ENCODE measurements around the gene EDN3.

Gene EDN3

GRCh38 chr20:59352990-59353389 is 52.6 kb downstream of the EDN3 start:
- TF ChIP-seq SIN3A (IDR thresholded peaks at IDR 0.05; ENCODE audit: borderline replicate concordance, insufficient read depth, low read length) (no peak), POLR2AphosphoS5 (IDR thresholded peaks at IDR 0.05; ENCODE audit: low read depth, low read length) (no peak), FOXP2 (optimal IDR thresholded peaks at IDR 0.05; ENCODE audit: borderline replicate concordance, extremely low read depth, extremely low read length, insufficient read depth) (no peak), REST (IDR thresholded peaks at IDR 0.05; ENCODE audit: insufficient read depth in 1 of 2, low read depth in 2 of 2, low read length in 2 of 2) (no peak), TAF1 (IDR thresholded peaks at IDR 0.05; ENCODE audit: borderline replicate concordance, insufficient read depth, low read length) (no peak)

- no peak for TF ChIP-seq POLR2AphosphoS5 (IDR thresholded peaks at IDR 0.05; ENCODE audit: low read depth, low read length)
- no peak for TF ChIP-seq REST (IDR thresholded peaks at IDR 0.05; ENCODE audit: insufficient read depth in 1 of 2, low read depth in 2 of 2, low read length in 2 of 2)
- no peak for TF ChIP-seq FOXP2 (optimal IDR thresholded peaks at IDR 0.05; ENCODE audit: borderline replicate concordance, extremely low read depth, extremely low read length, insufficient read depth)
- no peak for TF ChIP-seq TAF1 (IDR thresholded peaks at IDR 0.05; ENCODE audit: borderline replicate concordance, insufficient read depth, low read length)
- no peak for TF ChIP-seq SIN3A (IDR thresholded peaks at IDR 0.05; ENCODE audit: borderline replicate concordance, insufficient read depth, low read length)
Measured at GRCh38 chr20:59354460-59354859, 54.0 kb downstream of the EDN3 start.

GRCh38 chr20:59355242-59355641 is 54.8 kb downstream of the EDN3 start:
- TF ChIP-seq POLR2AphosphoS5 (IDR thresholded peaks at IDR 0.05; ENCODE audit: low read depth, low read length) (no peak), FOXP2 (optimal IDR thresholded peaks at IDR 0.05; ENCODE audit: borderline replicate concordance, extremely low read depth, extremely low read length, insufficient read depth) (no peak), SIN3A (IDR thresholded peaks at IDR 0.05; ENCODE audit: borderline replicate concordance, insufficient read depth, low read length) (no peak), TAF1 (IDR thresholded peaks at IDR 0.05; ENCODE audit: borderline replicate concordance, insufficient read depth, low read length) (no peak), REST (IDR thresholded peaks at IDR 0.05; ENCODE audit: insufficient read depth in 1 of 2, low read depth in 2 of 2, low read length in 2 of 2) (no peak)

GRCh38 chr20:59356662-59357165 is 56.3 kb downstream of the EDN3 start:
- TF ChIP-seq SIN3A (IDR thresholded peaks at IDR 0.05; ENCODE audit: borderline replicate concordance, insufficient read depth, low read length) (no peak), REST (IDR thresholded peaks at IDR 0.05; ENCODE audit: insufficient read depth in 1 of 2, low read depth in 2 of 2, low read length in 2 of 2) (no peak), POLR2AphosphoS5 (IDR thresholded peaks at IDR 0.05; ENCODE audit: low read depth, low read length) (no peak), TAF1 (IDR thresholded peaks at IDR 0.05; ENCODE audit: borderline replicate concordance, insufficient read depth, low read length) (no peak), FOXP2 (optimal IDR thresholded peaks at IDR 0.05; ENCODE audit: borderline replicate concordance, extremely low read depth, extremely low read length, insufficient read depth) (no peak)
